Measurements from ENCODE around the gene FDX2. TPM values are rescaled to one million over a fixed set of nuclear protein-coding genes. Genes with fewer than 3 reads are reported as not detected.

The FDX2 gene
- total RNA-seq, 1 experiment from 2014 or later: 30.3 TPM

DNA sequence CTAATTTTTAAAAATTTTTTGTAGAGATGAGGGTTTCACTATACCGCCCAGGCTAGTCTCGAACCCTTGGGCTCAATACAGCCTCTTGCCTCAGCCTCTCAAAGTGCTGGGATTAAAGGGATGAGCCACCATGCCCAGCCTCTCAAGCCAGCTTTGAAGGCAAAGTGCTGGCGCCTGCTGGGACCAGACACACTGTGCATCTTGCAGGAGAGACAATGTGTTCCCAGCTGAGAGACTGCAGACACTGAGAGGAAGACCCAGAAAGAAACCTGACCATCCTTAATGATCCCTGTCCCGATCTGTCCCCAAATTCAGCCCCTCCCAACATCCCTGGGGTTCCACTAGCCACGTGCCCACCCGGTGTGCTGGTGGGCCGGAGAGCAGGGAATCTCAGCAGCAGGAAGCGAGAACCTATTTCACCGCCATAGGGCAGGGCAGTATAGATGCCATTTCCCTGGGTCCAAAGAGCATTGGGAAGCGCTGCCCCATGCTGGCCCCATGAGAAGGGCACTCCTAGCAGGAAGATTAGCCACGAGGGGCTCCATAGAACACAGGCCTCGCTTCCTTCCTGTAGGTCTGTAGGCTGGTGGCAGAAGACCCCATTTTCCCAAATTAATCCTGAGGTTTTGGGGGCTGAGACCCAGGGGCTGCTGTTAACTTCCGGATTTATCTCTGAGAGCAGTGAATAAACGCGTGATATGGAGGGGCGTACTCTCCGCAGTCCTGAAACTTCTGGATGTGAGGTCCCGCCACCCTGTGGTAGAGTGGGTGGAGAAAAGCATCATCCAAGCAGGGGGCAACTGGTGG is 16.5 kb upstream of the FDX2 start:
- Histone ChIP-seq H3K27me3 (replicated peaks; ENCODE audit: control insufficient read depth, insufficient read depth, low read length) (no peaks in the 10 kb centered on the region), H3K4me1 (peaks cover 6% of the 10 kb centered on the region; the same call in 1 of the 2 replicates), H3K4me3 (ENCODE audit: low read depth, low read length) (peak overlapping the region; percentile 79), H3K9me3 (no peaks in the 10 kb centered on the region), H3K36me3 (ENCODE audit: control insufficient read depth, insufficient read depth, low read length) (0 out of 2 replicates have a peak, but pooled peaks cover 2% of the 10 kb centered on the region)
- CTCF ChIA-PET: interaction anchor here (0.8 kb wide), 1 partner anchor 43 kb away, joined by 3 read pairs; the partner anchor contains the start of gene ICAM5
- Mint-ChIP-seq H3K4me1 (ENCODE audit: low read depth, unreplicated experiment) (peaks cover 5% of the 10 kb centered on the region), H3K27ac (ENCODE audit: unreplicated experiment) (peak overlapping the region; percentile 81), H3K36me3 (ENCODE audit: insufficient read depth, unreplicated experiment) (peaks cover 47% of the 10 kb centered on the region), H3K27me3 (ENCODE audit: insufficient read depth, unreplicated experiment) (no peaks in the 10 kb centered on the region), H3K9me3 (ENCODE audit: unreplicated experiment) (no peaks in the 10 kb centered on the region), H3K4me3 (ENCODE audit: unreplicated experiment) (peak overlapping the region; percentile 85)
- TF ChIP-seq, protein P1, sequence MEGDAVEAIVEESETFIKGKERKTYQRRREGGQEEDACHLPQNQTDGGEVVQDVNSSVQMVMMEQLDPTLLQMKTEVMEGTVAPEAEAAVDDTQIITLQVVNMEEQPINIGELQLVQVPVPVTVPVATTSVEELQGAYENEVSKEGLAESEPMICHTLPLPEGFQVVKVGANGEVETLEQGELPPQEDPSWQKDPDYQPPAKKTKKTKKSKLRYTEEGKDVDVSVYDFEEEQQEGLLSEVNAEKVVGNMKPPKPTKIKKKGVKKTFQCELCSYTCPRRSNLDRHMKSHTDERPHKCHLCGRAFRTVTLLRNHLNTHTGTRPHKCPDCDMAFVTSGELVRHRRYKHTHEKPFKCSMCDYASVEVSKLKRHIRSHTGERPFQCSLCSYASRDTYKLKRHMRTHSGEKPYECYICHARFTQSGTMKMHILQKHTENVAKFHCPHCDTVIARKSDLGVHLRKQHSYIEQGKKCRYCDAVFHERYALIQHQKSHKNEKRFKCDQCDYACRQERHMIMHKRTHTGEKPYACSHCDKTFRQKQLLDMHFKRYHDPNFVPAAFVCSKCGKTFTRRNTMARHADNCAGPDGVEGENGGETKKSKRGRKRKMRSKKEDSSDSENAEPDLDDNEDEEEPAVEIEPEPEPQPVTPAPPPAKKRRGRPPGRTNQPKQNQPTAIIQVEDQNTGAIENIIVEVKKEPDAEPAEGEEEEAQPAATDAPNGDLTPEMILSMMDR (IDR thresholded peaks at IDR 0.05; ENCODE audit: insufficient read depth in 1 of 2, low read depth in 1 of 2, low read length in 1 of 2, severe bottlenecking in 1 of 2, unreplicated experiment in 1 of 2): no peak
- BruUV-seq (replicated peaks): TSS peak; percentile 56
- peak in 1 of 2 experiments; percentile 30 for DNase-seq
- intact Hi-C loops (cut with micrococcal nuclease; ENCODE audit: unreplicated experiment): loop anchor here (2.0 to 5.0 kb wide), 2 partner anchors 45 to 64 kb away; partner anchors contain the start of genes ICAM4 and ICAM5
- POLR2A ChIA-PET: interaction anchor here (0.9 to 1.3 kb wide), 2 partner anchors 48 to 71 kb away, joined by 3 to 6 read pairs; partner anchors contain the start of genes CDC37 and TYK2

DNA sequence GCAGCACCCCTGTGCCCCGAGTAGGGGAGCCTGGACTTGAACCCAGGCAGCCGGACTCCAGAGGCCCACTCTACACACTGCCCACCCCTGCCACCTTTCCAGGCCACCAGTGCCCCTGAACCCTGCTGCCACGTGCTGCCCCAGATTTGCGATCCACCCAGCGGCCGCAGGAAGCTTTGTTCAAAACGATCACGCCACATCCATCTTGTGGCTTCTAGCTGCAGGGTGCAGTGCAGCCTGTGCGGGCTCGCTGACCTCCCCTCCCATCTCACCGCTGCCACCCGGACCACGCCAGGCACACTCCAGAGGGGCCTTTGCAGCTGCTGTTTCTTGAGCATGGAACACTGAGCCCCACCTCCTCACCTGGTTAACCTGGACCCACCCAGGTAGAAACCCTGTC is 13.7 kb upstream of the FDX2 start:
- no peaks in the 10 kb centered on the region for H3K27me3 Mint-ChIP-seq (ENCODE audit: insufficient read depth, unreplicated experiment)
- DNase-seq: no peak
- intact Hi-C loops (cut with micrococcal nuclease; ENCODE audit: unreplicated experiment): no loop called here
- Histone ChIP-seq H3K4me3 (ENCODE audit: low read depth, low read length) (no peak overlapping the region), H3K36me3 (ENCODE audit: control insufficient read depth, insufficient read depth, low read length) (0 out of 2 replicates have a peak, but pooled peaks cover 2% of the 10 kb centered on the region), H3K9me3 (no peaks in the 10 kb centered on the region), H3K27me3 (replicated peaks; ENCODE audit: control insufficient read depth, insufficient read depth, low read length) (no peaks in the 10 kb centered on the region), H3K4me1 (no peaks in the 10 kb centered on the region; the same call in 1 of the 2 replicates)
- ChIA-PET POLR2A (interaction anchor here (0.6 kb wide), 1 partner anchor 51 kb away, joined by 3 read pairs; the partner anchor contains the start of gene TYK2), CTCF (no interaction called here)
- H3K9me3 Mint-ChIP-seq (ENCODE audit: unreplicated experiment): no peaks in the 10 kb centered on the region
- H3K36me3 Mint-ChIP-seq (ENCODE audit: insufficient read depth, unreplicated experiment): peaks cover 70% of the 10 kb centered on the region
- H3K27ac Mint-ChIP-seq (ENCODE audit: unreplicated experiment): no peak overlapping the region
- BruUV-seq (replicated peaks): no TSS peak
- TF ChIP-seq, protein P1 (IDR thresholded peaks at IDR 0.05; ENCODE audit: insufficient read depth in 1 of 2, low read depth in 1 of 2, low read length in 1 of 2, severe bottlenecking in 1 of 2, unreplicated experiment in 1 of 2): no peak
- no peak overlapping the region for H3K4me3 Mint-ChIP-seq (ENCODE audit: unreplicated experiment)
- H3K4me1 Mint-ChIP-seq (ENCODE audit: low read depth, unreplicated experiment): peaks cover 5% of the 10 kb centered on the region

DNA sequence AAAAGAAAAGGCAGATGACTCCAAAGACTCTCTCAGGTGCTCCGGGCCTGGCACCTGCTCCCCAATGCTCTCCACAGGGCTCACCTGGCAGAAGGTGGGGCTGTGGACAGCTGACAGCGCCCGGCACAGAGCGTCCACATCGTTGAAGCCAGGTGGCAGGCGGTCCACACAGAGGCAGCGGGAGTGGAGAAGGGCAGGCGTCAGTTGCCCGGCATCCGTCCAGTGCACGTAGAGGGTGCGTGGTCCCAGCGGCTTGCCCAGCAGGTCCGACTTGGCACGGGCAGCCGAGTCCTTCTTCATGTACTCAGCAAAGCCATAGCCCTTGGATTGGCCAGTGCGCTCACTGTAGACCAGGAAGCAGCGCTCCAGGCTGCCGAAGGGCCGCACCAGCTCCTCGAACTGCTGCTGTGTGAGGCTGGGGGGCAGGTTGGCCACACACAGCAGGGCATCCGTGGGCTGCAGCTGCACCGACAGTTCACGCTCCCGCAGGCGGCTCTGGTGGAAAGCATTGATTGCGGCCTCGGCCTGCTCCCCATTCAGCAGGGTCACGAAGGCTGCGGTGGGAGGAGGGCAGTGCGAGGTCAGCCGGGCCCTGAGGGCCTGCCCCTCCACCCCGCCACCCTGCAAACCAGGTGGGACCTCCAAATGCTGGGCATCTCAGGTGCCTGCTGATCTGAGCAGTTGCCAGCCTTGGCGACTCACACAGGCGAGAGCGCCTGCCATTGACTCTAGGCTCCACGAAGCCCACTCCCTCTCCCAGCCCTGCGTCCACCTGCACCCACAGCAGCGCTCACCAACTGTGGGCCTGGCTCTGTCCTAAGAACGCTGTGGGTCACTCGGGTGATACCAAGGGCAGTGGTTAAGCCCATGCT is 13.0 kb upstream of the FDX2 start:
- H3K27ac Mint-ChIP-seq (ENCODE audit: unreplicated experiment): no peak overlapping the region
- Histone ChIP-seq H3K36me3 (ENCODE audit: control insufficient read depth, insufficient read depth, low read length) (0 out of 2 replicates have a peak, but pooled peaks cover 2% of the 10 kb centered on the region), H3K4me3 (ENCODE audit: low read depth, low read length) (no peak overlapping the region), H3K27me3 (replicated peaks; ENCODE audit: control insufficient read depth, insufficient read depth, low read length) (no peaks in the 10 kb centered on the region), H3K4me1 (no peaks in the 10 kb centered on the region), H3K9me3 (no peaks in the 10 kb centered on the region)
- peaks cover 77% of the 10 kb centered on the region for H3K36me3 Mint-ChIP-seq (ENCODE audit: insufficient read depth, unreplicated experiment)
- ChIA-PET CTCF (no interaction called here), POLR2A (no interaction called here)
- H3K27me3 Mint-ChIP-seq (ENCODE audit: insufficient read depth, unreplicated experiment): no peaks in the 10 kb centered on the region
- no peak for DNase-seq
- BruUV-seq (replicated peaks): no TSS peak
- TF ChIP-seq, protein P1 (IDR thresholded peaks at IDR 0.05; ENCODE audit: insufficient read depth in 1 of 2, low read depth in 1 of 2, low read length in 1 of 2, severe bottlenecking in 1 of 2, unreplicated experiment in 1 of 2): no peak
- H3K9me3 Mint-ChIP-seq (ENCODE audit: unreplicated experiment): no peaks in the 10 kb centered on the region
- H3K4me3 Mint-ChIP-seq (ENCODE audit: unreplicated experiment): no peak overlapping the region
- H3K4me1 Mint-ChIP-seq (ENCODE audit: low read depth, unreplicated experiment): peaks cover 5% of the 10 kb centered on the region
- intact Hi-C loops (cut with micrococcal nuclease; ENCODE audit: unreplicated experiment): no loop called here

All from Caco-2 (cell line).